ENCODE data around the gene BAG1.

GRCh38 chr9:33222031-33222430 is 42.5 kb downstream of the BAG1 start:
- TF ChIP-seq CTCF (IDR thresholded peaks at IDR 0.05; ENCODE audit: low read length) (no peak), EZH2 (IDR thresholded peaks at IDR 0.05; ENCODE audit: borderline replicate concordance, low read length) (no peak)

All from OCI-LY1 (cell line).